Upper lobe of left lung (tissue), 6 donors: ENCODE results near the gene LCN12. TPM values are rescaled to one million over a fixed set of nuclear protein-coding genes. Genes with fewer than 3 reads are reported as not detected.

Experiments used
- ATAC-seq, 2 donors: fragments of 200-7000 bp; cut with Tn5 transposase; one replicate each; pipeline ENCODE4 v1.9.1; 2022; ENCODE audit warnings: mild to moderate bottlenecking in 2 of 2, moderate library complexity in 2 of 2; ENCODE audit not compliant: low FRiP score in 2 of 2
- DNase-seq, 2 donors: peaks; one replicate each; pipeline ENCODE4 v3.0.0-alpha.2; 2019 to 2020
- H3K27ac ChIP-seq, 4 donors: fragments of 200-600 bp; sonication (generic); one replicate each; pipeline ENCODE4 v1.5.1; 2016 to 2019
- H3K27me3 ChIP-seq, 4 donors: fragments of 200-600 bp; sonication (generic); one replicate each; pipeline ENCODE4 v1.5.1; 2017 to 2019
- H3K36me3 ChIP-seq, 4 donors: fragments of 200-600 bp; sonication (generic); one replicate each; pipeline ENCODE4 v1.5.1; 2016 to 2019
- H3K4me1 ChIP-seq, 4 donors: fragments of 200-600 bp; sonication (generic); one replicate each; pipeline ENCODE4 v1.5.1; 2018 to 2019
- H3K4me3 ChIP-seq, 4 donors: fragments of 200-600 bp; sonication (generic); one replicate each; pipeline ENCODE4 v1.5.1; 2017 to 2019; ENCODE audit warnings: mild to moderate bottlenecking in 2 of 4, moderate library complexity in 1 of 4
- H3K9me3 ChIP-seq, 4 donors: fragments of 200-600 bp; sonication (generic); one replicate each; pipeline ENCODE4 v1.5.1; 2018 to 2019
- CTCF ChIP-seq, 6 experiments: fragments of 450-650 bp in 4 of 6; fragments of 200-600 bp in 2 of 6; sonication (generic) in 2 of 6; IDR thresholded peaks; one replicate each; pipeline ENCODE4 v1.5.1; 2016 to 2019; ENCODE audit warnings: antibody characterized with exemption in 6 of 6
- EP300 ChIP-seq, 4 donors: sonication (generic); formaldehyde crosslinking; IDR thresholded peaks; one replicate each; pipeline ENCODE4 v1.5.1; 2017; ENCODE audit warnings: antibody characterized with exemption in 4 of 4, control low read depth in 2 of 4
- POLR2A ChIP-seq, 4 donors: fragments of 450-650 bp; IDR thresholded peaks; one replicate each; pipeline ENCODE4 v1.5.1; 2016 to 2017; ENCODE audit warnings: antibody characterized with exemption in 4 of 4, mild to moderate bottlenecking in 2 of 4
- POLR2AphosphoS5 ChIP-seq, 2 donors: sonication (generic); formaldehyde crosslinking; IDR thresholded peaks; one replicate each; pipeline ENCODE4 v1.5.1; 2017; ENCODE audit warnings: antibody characterized with exemption in 2 of 2
- WGBS, 2 donors: methylation state at CpG; one replicate each; pipeline ENCODE4 v1.1.5; 2017 to 2018; 5-methylcytosine and 5-hydroxymethylcytosine counted together
- total RNA-seq, 6 donors: library from RNA; depleted of rRNA in 4 of 6; stranded (reverse); fragments of >200 nt in 4 of 6; gene quantifications; one replicate each; pipeline versions ENCODE4 v1.1.0 to v1.2.1, GENCODE V29; 2016 to 2021
- donor health status: DM: no; HTN: no; CAD: no; lungs with moderate emphysema.
- donor health status: DM: no; HTN: yes; CAD: no; lungs with severe emphysema.

Gene LCN12
- total RNA-seq, 6 donors from 2014 or later = 0.89 to 5.2 (median 2.3) TPM; not detected in 1

GRCh38 chr9:136972743-136973142 is 20.7 kb downstream of the LCN12 start:
- Histone ChIP-seq H3K4me3 (no peak overlapping the region), H3K4me1 (peaks cover 29 to 41% (median 34%) of the 10 kb centered on the region in 4 donors), H3K27ac (no peak overlapping the region), H3K36me3 (no peaks in the 10 kb centered on the region), H3K27me3 (no peaks in the 10 kb centered on the region), H3K9me3 (no peaks in the 10 kb centered on the region)
- no peak for TF ChIP-seq POLR2A (IDR thresholded peaks at IDR 0.05)
- no peak for TF ChIP-seq CTCF (IDR thresholded peaks at IDR 0.05)
- TF ChIP-seq EP300 (IDR thresholded peaks at IDR 0.05) = no peak
- TF ChIP-seq POLR2AphosphoS5 (IDR thresholded peaks at IDR 0.05) = no peak
- 50 to 69% methylated on average over 7 to 13 of the region's 13 CpGs for WGBS, 2 donors
- peak in 1 of 2 donors; percentile 71 for DNase-seq
- no peak for ATAC-seq

- WGBS, 2 donors = 91 to 94% methylated on average over 11 to 26 of the region's 29 CpGs
Measured at GRCh38 chr9:136973618-136974617, 21.8 kb downstream of the LCN12 start.

GRCh38 chr9:136974817-136975535 is 22.9 kb downstream of the LCN12 start:
- Histone ChIP-seq H3K27me3 (no peaks in the 10 kb centered on the region), H3K4me3 (peak overlapping the region in 1 of 4 donors; percentile 17), H3K36me3 (no peaks in the 10 kb centered on the region), H3K27ac (peak overlapping the region; percentile 42 to 85 (median 73)), H3K9me3 (no peaks in the 10 kb centered on the region), H3K4me1 (peaks cover 33 to 55% (median 43%) of the 10 kb centered on the region in 4 donors)
- ATAC-seq (no peak), DNase-seq (peak in 1 of 2 donors; percentile 50)
- TF ChIP-seq EP300 (IDR thresholded peaks at IDR 0.05) (no peak), CTCF (IDR thresholded peaks at IDR 0.05) (no peak), POLR2A (IDR thresholded peaks at IDR 0.05) (no peak), POLR2AphosphoS5 (IDR thresholded peaks at IDR 0.05) (no peak)
- WGBS, 2 donors = 58 to 66% methylated on average over 3 to 12 of the region's 15 CpGs

More at GRCh38 chr9:136973618-136974617, 21.8 kb downstream of the LCN12 start:
- Histone ChIP-seq H3K9me3 (no peaks in the 10 kb centered on the region), H3K27ac (peak overlapping the region; percentile 35 to 85 (median 60)), H3K36me3 (no peaks in the 10 kb centered on the region), H3K27me3 (no peaks in the 10 kb centered on the region), H3K4me1 (peaks cover 33 to 53% (median 40%) of the 10 kb centered on the region in 4 donors), H3K4me3 (no peak overlapping the region)
- ATAC-seq (no peak), DNase-seq (peak in 1 of 2 donors; percentile 79)
- no peak for TF ChIP-seq POLR2AphosphoS5 (IDR thresholded peaks at IDR 0.05)
- no peak for TF ChIP-seq CTCF (IDR thresholded peaks at IDR 0.05)
- TF ChIP-seq EP300 (IDR thresholded peaks at IDR 0.05) = no peak
- no peak for TF ChIP-seq POLR2A (IDR thresholded peaks at IDR 0.05)

- Histone ChIP-seq H3K27ac (peak overlapping the region; percentile 42 to 85 (median 73)), H3K4me1 (peaks cover 33 to 56% (median 46%) of the 10 kb centered on the region in 4 donors), H3K9me3 (no peaks in the 10 kb centered on the region), H3K4me3 (peak overlapping the region in 1 of 4 donors; percentile 17), H3K36me3 (no peaks in the 10 kb centered on the region), H3K27me3 (no peaks in the 10 kb centered on the region)
- TF ChIP-seq POLR2AphosphoS5 (IDR thresholded peaks at IDR 0.05) (peak in 1 of 2 donors; percentile 35), EP300 (IDR thresholded peaks at IDR 0.05) (no peak), CTCF (IDR thresholded peaks at IDR 0.05) (peak in 5 of 6 experiments; percentile 28 to 69 (median 61)), POLR2A (IDR thresholded peaks at IDR 0.05) (no peak)
- 26 to 40% methylated on average over 5 to 13 of the region's 14 CpGs for WGBS, 2 donors
- ATAC-seq (no peak), DNase-seq (peak; percentile 52 to 81)
Measured at GRCh38 chr9:136975644-136976043, 23.6 kb downstream of the LCN12 start.
